Right cardiac atrium (tissue), 5 donors: Measurements from ENCODE around the gene APLP2. TPM values are rescaled to one million over a fixed set of nuclear protein-coding genes. Genes with fewer than 3 reads are reported as not detected.
"Not testable (repeated sequence)": the region's sequence is repeated elsewhere in the genome, so short reads cannot be mapped to it uniquely, and the experiment has no call there.

Source experiments
- ATAC-seq, 2 donors: fragments of 200-7000 bp; cut with Tn5 transposase; one replicate each; pipeline versions ENCODE4 v1.8.0 to v1.9.1; 2020; ENCODE audit warnings: moderate library complexity in 2 of 2, mild to moderate bottlenecking in 1 of 2
- DNase-seq, 3 donors: peaks; one replicate each; pipeline ENCODE4 v3.0.0-alpha.2; 2020
- H3K27ac ChIP-seq: one replicate; pipeline ENCODE4 v1.5.1; 2013; ENCODE audit warnings: mild to moderate bottlenecking, low read length, control low read depth, moderate library complexity
- H3K27me3 ChIP-seq: one replicate; pipeline ENCODE4 v1.6.1; 2013; ENCODE audit not compliant: control insufficient read depth, insufficient read depth
- H3K4me1 ChIP-seq: one replicate; pipeline ENCODE4 v1.6.1; 2013; ENCODE audit warnings: low read length; ENCODE audit not compliant: control insufficient read depth, insufficient read depth
- H3K4me3 ChIP-seq: one replicate; pipeline ENCODE4 v1.5.1; 2013; ENCODE audit warnings: low read length, control low read depth
- H3K9me3 ChIP-seq: one replicate; pipeline ENCODE4 v1.6.1; 2013; ENCODE audit warnings: low read length; ENCODE audit not compliant: control insufficient read depth
- WGBS: extraction: QIAGEN DNeasy Blood & Tissue Kit; methylation state at CpG from one replicate; pipeline ENCODE4 v1.1.7; 2013; 5-methylcytosine and 5-hydroxymethylcytosine counted together
- intact Hi-C, 4 donors: fragments of 100-400 bp; cut with DNase I; formaldehyde crosslinking; loops; one replicate each; pipeline versions ENCODE4 v1.11.0 to v1.14.0; 2022 to 2023
- polyA plus RNA-seq: library from polyadenylated mRNA; stranded (reverse); fragments of 200-250 nt; gene quantifications from one replicate; pipeline ENCODE4 v1.2.3, GENCODE V29; 2013
- total RNA-seq, 4 donors: library from RNA; stranded (reverse); fragmentation: NEBNext Ultra II Directional; extraction: Animal tissue kit (Norgen Biotek cat#: 25700); gene quantifications; one replicate each; pipeline ENCODE4 v1.2.1, GENCODE V29; 2021
- donor health status: healthy with polysubstance abuse.
- donor health status: DM: no; HTN: yes; CAD: no.
- donor health status: DM: no; HTN: no; CAD: no.
- donor health status: DM: no; HTN: yes; CAD: no; lungs with severe emphysema.
- donor health status: DM: yes; HTN: yes; CAD: no.

APLP2 gene
- total and polyA plus RNA-seq, 5 donors: 228 to 375 (median 330) TPM

GRCh38 chr11:130170345-130170744 lies 100.7 kb downstream of the APLP2 start:
- Histone ChIP-seq H3K27ac (no peak overlapping the region), H3K9me3 (no peaks in the 10 kb centered on the region), H3K4me3 (no peak overlapping the region), H3K27me3 (no peaks in the 10 kb centered on the region), H3K4me1 (no peaks in the 10 kb centered on the region)
- ATAC-seq: no peak
- DNase-seq: no peak
- intact Hi-C loops: no loop called here
- WGBS: 78% methylated on average over 8 of the region's 8 CpGs

- intact Hi-C loops: no loop called here
- ATAC-seq (no peak), DNase-seq (no peak)
- Histone ChIP-seq H3K4me1 (no peaks in the 10 kb centered on the region), H3K9me3 (no peaks in the 10 kb centered on the region), H3K4me3 (no peak overlapping the region), H3K27me3 (no peaks in the 10 kb centered on the region), H3K27ac (no peak overlapping the region)
- WGBS: 42% methylated on average over 5 of the region's 5 CpGs
These were observed 101.8 kb downstream of the APLP2 start for GRCh38 chr11:130171534-130171933.

GRCh38 chr11:130172001-130172400 lies 102.3 kb downstream of the APLP2 start:
- DNase-seq, H3K27me3 ChIP-seq, intact Hi-C loops, H3K4me1 ChIP-seq, H3K27ac ChIP-seq, ATAC-seq, H3K9me3 ChIP-seq, H3K4me3 ChIP-seq: not testable (repeated sequence)
- WGBS: 74% methylated on average over 3 of the region's 3 CpGs

DNA sequence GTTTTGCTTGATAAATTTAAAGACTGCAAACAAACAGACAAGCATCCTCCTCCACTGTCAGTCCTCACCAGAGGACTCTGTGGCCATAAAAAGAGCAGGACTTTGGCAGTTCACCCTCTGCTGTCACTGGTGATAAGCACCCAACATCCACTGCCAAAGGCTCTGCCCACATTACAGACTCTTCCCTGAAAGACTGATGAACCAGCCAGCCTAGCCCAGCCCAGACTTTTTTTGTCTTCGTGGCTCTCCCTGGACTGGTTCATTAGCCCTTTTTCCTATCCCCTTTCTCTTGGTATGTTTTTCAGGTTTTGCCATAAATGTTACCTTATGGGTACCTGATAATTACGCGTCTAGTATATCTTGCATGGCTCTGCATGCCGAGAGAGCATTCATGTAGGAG lies 104.9 kb downstream of the APLP2 start:
- Histone ChIP-seq H3K4me3 (no peak overlapping the region), H3K27me3 (no peaks in the 10 kb centered on the region), H3K9me3 (no peaks in the 10 kb centered on the region), H3K27ac (no peak overlapping the region), H3K4me1 (peaks cover 13% of the 10 kb centered on the region)
- DNase-seq (no peak), ATAC-seq (no peak)
- WGBS: 96% methylated on average over 4 of the region's 4 CpGs
- intact Hi-C loops: no loop called here

GRCh38 chr11:130175898-130176297 lies 106.2 kb downstream of the APLP2 start:
- H3K4me3 ChIP-seq: no peak overlapping the region
- 82% methylated on average over 5 of the region's 5 CpGs for WGBS

GRCh38 chr11:130177782-130178181 lies 108.1 kb downstream of the APLP2 start:
- H3K27ac ChIP-seq: no peak overlapping the region
- H3K4me1 ChIP-seq: peaks cover 16% of the 10 kb centered on the region
- ATAC-seq (no peak), DNase-seq (no peak)
- 83% methylated on average over 10 of the region's 10 CpGs for WGBS
- intact Hi-C loops: no loop called here
- H3K4me3 ChIP-seq: no peak overlapping the region
- no peaks in the 10 kb centered on the region for H3K27me3 ChIP-seq
- no peaks in the 10 kb centered on the region for H3K9me3 ChIP-seq

More at GRCh38 chr11:130175898-130176297, 106.2 kb downstream of the APLP2 start:
- Histone ChIP-seq H3K27me3 (no peaks in the 10 kb centered on the region), H3K9me3 (no peaks in the 10 kb centered on the region), H3K27ac (no peak overlapping the region), H3K4me1 (peaks cover 14% of the 10 kb centered on the region)
- no peak for ATAC-seq
- DNase-seq: no peak
- intact Hi-C loops: no loop called here

DNA sequence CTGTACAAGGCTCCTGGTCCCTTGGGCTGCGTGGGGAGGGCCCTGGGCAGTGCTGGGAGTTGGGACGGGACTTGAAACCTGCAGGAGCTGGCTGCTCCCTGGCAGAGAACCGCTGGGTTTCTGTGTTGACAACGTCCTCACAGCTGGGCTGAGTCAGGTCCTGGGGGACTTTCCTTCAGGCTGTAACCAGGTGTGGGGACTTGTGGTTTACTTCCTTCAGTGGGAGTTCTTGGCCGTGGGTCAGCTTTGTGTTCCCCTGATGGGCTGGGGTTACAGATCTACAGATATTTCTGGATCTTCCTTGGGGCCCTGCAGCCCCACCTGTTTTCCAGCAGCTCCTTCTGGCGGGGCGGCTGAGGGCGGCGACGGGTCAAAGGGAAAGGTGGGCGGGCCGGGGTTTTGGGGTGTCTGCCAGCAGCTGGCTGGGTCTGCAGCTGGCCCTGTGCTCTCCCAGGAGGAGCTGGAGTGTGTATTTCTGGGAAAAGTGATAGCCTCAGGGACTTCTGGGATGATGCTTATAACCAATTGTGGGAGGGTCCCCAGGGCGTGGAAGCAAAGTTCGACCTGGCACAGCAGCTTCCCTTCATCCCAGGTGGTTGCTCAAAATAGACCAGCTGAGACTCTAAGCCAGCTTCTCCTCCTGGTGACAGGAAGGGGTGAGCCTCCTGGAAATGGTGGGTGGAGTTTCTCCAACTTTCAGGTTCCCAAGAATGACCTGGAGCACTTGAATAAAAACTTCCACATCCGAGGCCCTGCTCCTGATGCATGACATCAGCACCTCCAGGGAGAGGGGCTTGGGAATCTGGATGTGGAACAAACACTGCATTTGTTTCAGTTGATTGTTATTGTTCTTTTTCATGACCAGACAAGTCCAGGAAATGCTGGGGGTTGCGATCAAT lies 109.0 kb downstream of the APLP2 start:
- no peak overlapping the region for H3K27ac ChIP-seq
- no peak for DNase-seq
- no peaks in the 10 kb centered on the region for H3K9me3 ChIP-seq
- no peaks in the 10 kb centered on the region for H3K27me3 ChIP-seq
- 47% methylated on average over 16 of the region's 16 CpGs for WGBS
- H3K4me3 ChIP-seq: no peak overlapping the region
- no peak for ATAC-seq
- H3K4me1 ChIP-seq: peaks cover 16% of the 10 kb centered on the region
- intact Hi-C loops: no loop called here

DNA sequence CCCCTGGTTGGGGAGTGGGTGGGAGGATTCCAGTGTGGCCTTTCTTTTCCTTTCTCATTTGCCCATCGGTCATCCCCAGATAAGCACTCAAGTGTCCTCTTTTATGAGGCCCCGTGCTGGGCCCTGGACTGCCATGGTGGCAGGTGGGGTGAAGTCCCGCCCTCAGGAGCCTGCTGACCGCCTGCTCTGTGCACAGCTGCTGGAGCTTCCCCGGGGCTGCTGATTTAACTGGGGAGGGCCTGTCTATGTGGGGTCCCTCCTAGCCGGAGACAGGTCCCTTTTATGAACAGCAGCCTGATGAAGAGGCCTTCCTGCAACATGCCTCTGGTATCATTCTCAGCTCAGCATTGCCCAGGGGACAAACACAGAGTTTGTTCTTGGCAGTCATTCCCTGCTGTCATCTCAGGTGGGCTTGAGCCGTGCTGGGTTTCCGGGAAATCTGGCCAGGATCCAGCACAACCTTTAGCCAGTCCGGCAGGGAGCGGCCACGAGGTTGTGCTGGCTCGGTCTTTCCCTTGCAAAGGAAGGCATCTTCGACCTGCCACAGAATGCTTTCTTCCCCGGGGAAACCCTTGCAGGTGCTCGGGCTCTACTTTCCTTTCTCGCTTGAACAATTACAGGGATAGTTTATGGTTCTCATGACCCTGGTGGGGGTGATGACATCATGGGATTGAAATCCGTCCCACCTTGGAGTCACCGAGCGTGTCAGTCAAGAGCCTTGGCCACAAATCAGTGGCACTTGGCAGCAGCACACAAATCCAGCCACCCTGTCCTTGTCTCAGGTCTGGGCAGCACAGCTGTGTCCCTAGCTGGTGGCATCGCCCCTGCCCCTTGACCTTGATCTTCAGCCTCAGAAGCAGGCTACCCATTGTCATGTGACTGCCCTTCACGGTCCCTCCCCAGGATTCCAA lies 110.0 kb downstream of the APLP2 start:
- H3K4me1 ChIP-seq: peaks cover 16% of the 10 kb centered on the region
- peak in 1 of 2 donors; percentile 8 for ATAC-seq
- no peaks in the 10 kb centered on the region for H3K9me3 ChIP-seq
- no peak for DNase-seq
- no peak overlapping the region for H3K27ac ChIP-seq
- intact Hi-C loops: no loop called here
- H3K27me3 ChIP-seq: no peaks in the 10 kb centered on the region
- 64% methylated on average over 21 of the region's 21 CpGs for WGBS
- H3K4me3 ChIP-seq: no peak overlapping the region

- intact Hi-C loops: no loop called here
- no peak overlapping the region for H3K27ac ChIP-seq
- DNase-seq: no peak
- H3K4me3 ChIP-seq: no peak overlapping the region
- no peaks in the 10 kb centered on the region for H3K9me3 ChIP-seq
- peak in 1 of 2 donors; percentile 26 for ATAC-seq
- peaks cover 16% of the 10 kb centered on the region for H3K4me1 ChIP-seq
- 66% methylated on average over 4 of the region's 4 CpGs for WGBS
- no peaks in the 10 kb centered on the region for H3K27me3 ChIP-seq
These were observed 110.8 kb downstream of the APLP2 start for GRCh38 chr11:130180491-130180890.

DNA sequence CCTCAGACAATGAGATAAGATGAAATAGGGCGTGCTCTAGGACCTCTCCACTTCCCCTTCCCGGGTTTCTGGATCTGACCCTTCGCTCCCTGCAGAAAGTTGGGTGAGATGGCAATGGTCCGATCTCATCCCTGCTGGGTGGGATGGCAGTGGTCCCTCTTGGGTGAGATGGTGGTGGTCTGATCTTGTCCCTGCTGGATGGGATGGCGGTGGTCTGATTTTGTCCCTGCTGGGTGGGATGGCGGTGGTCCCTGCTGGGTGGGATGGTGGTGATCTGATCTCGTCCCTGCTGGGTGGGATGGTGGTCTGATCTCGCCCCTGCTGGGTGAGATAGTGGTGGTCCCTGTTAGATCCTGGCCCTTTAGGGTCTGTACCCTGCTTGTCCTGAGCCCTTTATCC lies 111.2 kb downstream of the APLP2 start:
- no peak for DNase-seq
- ATAC-seq: peak; percentile 2 to 3
- H3K9me3 ChIP-seq: no peaks in the 10 kb centered on the region
- H3K27me3 ChIP-seq: no peaks in the 10 kb centered on the region
- no peak overlapping the region for H3K4me3 ChIP-seq
- peak overlapping the region; percentile 95 for H3K27ac ChIP-seq
- 74% methylated on average over 8 of the region's 8 CpGs for WGBS
- H3K4me1 ChIP-seq: peaks cover 16% of the 10 kb centered on the region
- intact Hi-C loops: no loop called here
